Urothelium cell line (cell line): ENCODE measurements around the gene COL18A1.

Source experiments
- DNase-seq: peaks from one replicate; pipeline ENCODE4 v3.0.0; 2011; ENCODE audit warnings: low spot score, mixed read lengths
- FAIRE-seq: peaks from 2 replicates; lab custom pipeline; 2011; peaks lifted over from hg19 to GRCh38; lab: Jason Lieb, UNC

Gene COL18A1

DNA sequence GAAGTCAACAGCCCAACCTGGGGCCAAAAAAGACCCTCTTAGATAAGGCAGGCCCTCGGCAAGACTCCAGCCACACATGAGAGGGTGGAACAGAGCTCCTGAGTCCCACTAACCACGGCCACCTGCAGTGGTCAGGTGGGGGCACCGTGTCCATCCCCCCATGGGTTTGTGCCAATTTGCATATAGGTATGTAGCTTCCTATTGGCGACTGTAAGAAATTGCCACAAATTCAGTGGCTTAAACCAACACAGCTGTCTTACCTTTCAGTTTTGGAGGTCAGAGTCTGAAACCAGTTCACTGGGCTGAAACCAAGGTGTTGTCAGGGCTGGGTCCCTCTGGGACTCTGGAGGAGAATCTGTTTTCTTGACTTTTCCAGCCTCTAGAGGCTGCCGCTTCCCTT lies 59.3 kb downstream of the COL18A1 start:
- DNase-seq: no peak
- FAIRE-seq: no peak

DNA sequence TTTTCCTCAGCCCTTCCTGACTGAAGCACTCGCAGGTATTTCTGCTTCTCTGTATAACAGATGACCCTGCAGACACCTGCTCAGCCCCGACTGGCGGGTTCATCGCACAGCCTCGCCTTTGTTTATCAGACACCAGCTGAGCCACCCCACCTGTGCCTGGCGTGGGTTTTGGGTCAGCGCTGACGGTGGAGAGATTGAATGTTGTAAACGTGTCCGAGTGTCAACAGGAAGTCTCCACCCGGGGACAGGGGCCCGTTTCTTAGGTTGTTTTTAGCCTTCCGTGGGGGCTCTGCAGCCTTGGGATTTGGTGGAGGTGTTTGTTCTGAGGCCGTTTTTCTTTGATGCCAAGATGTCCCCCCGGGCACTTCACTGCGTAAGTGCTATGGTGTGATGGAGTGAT lies 60.1 kb downstream of the COL18A1 start:
- DNase-seq: no peak
- no peak for FAIRE-seq

DNA sequence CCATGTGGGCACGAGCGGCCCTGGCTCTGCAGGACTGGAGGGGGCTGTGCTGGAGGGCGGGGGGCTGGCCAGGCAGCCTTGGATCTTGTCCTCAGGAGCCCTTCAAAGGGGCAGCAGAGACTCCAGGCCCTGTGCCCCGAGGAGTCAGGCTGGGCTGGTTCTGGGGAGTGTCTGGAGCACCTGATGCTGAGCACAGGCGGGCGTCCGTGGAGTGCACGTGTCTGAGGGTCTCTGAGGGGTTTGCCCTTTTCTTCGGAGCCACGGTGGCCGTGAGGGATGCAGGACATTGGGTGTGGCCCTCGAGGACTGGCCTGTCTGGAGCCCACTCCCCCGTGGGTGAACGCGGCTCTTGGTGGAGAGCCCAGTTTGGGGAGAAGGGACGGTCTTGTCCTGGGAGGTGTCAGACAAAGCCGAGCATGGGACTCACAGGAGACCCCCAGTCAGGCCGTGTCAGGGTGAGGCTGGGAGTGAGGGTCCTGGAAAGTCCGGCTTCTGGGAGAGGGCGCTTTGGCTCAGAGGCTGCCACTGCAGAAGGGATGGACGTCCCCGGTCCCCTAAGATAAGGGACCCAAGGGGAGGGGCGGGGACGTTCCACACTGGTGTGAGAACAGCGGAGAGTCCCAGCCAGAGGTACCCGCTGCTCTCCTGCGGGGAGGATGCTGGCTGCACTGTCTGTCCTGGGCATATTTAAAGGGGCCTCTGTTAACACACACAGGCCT lies 60.8 kb downstream of the COL18A1 start:
- FAIRE-seq (no peak), DNase-seq (no peak)

DNA sequence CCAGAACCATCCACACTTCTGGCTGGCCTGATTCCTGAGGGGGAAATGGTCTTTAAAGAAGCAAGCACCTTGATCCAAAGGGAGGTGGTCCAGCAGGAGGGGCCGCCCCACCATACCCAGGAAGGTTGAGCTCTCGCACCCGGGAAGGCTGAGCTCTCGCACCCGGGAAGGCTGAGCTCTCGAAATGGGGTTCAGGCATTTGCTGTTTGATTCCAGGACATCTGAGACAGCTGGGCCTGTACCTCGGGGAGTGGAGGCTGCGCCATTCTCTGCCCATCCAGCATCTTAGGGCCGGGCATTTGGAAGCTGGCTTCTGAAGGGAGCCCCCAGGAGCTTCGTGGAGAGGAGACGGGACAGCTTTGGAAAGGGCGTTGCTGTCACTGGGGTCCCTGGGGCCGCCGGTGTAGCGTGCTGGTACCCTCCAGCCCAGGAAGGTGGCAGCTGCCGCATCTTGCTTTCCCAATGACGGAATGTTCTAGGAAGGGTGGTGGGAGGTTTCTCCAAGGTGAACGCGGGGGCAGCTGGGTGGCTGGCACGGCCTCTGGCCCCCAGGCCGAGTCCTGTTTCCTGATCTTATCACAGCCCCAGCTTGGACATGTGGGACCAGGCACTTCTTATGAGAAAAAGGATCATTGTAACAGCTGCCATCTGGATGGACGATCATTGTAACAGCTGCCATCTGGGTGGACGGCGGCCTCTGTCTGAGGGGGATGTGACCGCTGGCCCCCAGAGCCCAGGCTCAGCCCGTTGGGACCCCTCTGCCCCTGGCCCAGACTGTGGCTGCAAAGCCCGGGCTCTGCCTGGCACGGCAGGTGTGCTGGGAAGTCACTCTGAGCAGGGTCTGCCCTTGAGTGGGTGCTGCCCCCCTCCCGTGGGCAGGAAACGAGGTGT lies 61.6 kb downstream of the COL18A1 start:
- DNase-seq (no peak), FAIRE-seq (no peak)

DNA sequence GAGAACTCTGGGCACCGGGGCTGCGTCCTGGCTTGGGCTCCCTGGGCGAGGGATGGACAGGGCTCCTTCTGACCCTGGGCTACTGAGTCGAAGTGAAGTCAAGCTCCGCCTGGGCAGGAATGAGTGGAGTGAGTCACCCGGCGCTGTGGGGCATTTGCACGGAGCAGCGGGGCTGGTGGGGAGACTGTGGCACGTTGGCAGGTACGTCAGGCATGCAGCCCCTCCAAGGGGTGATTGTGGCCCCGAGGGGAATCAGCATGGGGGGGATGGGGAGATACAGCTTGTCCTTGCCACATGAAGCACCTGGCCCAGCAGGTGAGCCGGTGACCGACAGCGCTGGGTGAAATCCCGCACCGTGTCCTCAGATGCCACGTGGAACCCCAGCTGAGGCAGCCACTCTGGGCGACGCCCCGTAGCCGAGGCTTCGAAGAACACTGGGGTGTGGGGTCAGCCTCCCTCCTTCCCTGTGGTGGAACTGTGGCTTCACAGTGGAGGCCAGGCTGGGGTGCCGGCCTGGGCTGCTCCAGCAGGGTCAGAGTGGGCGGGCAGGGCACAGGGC lies 62.3 kb downstream of the COL18A1 start:
- DNase-seq: no peak
- no peak for FAIRE-seq

DNA sequence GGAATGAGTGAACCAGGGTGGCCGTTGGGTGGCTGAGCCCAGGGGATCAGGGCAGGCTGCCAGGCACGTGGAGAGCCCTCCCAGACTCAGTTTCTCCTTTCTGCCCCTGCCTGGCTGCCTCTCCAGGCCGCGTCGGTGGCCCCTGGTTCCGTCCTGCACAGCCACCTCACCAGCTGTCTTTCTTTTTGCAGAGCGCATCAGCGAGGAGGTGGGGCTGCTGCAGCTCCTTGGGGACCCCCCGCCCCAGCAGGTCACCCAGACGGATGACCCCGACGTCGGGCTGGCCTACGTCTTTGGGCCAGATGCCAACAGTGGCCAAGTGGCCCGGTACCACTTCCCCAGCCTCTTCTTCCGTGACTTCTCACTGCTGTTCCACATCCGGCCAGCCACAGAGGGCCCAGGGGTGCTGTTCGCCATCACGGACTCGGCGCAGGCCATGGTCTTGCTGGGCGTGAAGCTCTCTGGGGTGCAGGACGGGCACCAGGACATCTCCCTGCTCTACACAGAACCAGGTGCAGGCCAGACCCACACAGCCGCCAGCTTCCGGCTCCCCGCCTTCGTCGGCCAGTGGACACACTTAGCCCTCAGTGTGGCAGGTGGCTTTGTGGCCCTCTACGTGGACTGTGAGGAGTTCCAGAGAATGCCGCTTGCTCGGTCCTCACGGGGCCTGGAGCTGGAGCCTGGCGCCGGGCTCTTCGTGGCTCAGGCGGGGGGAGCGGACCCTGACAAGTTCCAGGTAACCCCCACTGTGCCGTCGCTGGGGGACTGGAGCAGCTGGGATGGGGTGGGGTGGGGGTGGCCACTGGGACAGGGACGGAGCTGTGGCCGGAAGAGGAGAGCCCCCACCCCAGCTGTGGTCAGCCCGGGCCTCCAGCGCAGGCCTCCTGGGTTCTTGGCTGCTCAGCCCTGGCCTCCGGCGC lies 63.3 kb downstream of the COL18A1 start:
- DNase-seq (no peak), FAIRE-seq (no peak)

DNA sequence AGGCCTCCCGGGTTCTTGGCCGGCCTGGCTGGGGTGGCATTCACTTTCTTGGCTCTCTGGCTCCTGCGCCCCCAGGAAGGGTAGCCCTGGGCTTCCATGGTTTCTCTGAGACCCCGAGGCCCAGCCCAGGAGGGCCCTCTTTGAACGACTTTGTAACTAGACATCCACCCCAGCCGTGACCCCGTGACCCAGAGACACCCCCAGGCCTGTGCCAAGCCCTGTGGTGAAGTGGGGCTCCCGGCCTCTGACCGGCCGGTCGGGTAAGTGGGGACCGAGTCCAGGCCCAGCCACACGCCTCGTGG lies 64.0 kb downstream of the COL18A1 start:
- no peak for DNase-seq

DNA sequence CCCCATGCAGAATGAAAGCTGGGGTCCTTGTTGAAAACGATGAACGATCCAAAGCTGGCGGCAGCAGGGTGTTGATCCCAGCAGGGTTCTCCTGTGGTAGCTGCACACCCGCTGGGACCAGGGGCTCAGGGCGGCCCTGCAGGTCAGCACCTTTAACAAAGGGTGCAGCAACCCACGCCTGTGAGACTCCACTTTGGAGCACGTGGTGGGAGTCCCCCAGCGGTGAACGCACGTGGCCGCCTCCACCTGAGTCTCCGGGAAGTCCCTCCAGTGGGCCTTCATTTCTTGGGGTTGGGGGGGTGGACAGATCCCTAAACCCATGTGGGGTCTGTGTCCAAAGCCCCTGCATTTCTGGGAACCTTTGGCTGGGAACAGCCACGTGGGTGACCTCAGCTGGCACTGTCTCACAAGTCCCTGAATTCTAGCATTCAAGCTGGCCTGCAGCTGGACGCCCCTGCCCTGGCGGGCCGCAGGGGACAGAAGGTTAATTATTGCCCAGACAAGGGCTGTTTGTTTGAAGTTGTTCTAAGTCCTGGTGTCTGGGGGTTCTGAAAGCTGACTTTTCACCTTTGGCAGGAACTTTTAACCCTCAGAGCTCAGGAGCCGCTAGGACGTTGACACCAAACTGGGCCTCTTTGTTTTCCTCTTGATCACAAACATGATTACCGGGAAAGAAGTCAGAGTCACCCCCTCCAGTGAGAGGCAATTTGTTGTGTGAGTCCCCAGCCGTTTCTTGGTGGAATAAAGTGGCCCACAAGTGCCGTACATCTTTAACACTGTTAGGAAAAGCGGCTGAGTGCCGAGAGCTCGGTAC lies 64.5 kb downstream of the COL18A1 start:
- FAIRE-seq (no peak), DNase-seq (no peak)

More for the DNA sequence above, 64.0 kb downstream of the COL18A1 start:
- no peak for FAIRE-seq

DNA sequence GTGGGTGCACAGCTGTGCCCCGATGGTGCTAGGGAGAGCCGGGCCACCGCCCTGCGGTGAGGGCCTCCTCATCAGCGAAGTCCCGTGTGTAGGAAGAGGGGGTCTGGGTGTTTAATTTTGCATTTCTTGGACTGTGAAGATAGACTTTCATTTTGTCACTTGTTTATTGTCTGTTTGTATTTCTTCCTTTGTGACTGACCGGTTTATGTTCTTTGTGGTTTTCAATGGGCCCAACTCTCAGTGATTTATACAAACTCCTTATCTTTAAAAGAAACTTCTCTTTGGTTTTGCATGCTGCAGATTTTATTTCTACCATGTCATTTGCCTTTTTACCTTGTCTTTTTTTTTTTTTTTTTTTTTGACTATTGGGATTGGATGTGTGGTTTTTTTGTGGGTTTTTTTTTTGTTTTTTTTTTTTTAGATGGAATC lies 65.1 kb downstream of the COL18A1 start:
- no peak for FAIRE-seq
- no peak for DNase-seq

DNA sequence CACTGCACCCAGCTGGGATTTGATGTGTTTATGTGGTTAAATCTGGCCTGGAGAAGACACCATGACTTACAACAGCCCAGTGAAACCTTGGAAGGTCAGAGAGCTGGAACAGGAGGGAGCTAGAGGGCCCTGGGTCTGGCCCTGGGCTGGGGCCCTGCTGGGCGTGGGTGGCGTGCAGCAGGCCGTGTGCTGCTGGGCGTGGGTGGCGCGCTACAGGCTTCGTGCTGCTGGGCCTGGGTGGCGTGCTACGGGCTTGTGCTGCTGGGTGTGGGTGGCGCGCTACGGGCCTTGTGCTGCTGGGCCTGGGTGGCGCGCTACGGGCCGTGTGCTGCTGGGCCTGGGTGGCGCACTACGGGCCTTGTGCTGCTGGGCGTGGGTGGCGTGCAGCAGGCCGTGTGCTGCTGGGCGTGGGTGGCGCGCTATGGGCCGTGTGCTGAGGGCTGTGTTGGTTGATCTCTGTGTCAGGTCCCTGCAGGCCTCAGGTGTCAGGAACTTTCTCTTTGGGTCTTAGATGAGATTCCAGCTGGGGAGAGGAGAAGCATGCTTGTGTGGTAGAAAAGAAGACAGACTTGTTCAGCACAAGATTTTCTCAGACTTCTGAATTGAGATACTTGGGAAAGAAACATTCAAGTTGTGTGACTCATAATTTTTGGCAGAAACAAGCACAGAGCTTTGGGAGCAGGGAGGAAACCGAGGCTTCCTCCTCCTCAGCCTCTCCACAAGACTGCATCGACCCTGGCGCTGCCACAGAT lies 66.0 kb downstream of the COL18A1 start:
- no peak for FAIRE-seq
- DNase-seq: peak; percentile 62

DNA sequence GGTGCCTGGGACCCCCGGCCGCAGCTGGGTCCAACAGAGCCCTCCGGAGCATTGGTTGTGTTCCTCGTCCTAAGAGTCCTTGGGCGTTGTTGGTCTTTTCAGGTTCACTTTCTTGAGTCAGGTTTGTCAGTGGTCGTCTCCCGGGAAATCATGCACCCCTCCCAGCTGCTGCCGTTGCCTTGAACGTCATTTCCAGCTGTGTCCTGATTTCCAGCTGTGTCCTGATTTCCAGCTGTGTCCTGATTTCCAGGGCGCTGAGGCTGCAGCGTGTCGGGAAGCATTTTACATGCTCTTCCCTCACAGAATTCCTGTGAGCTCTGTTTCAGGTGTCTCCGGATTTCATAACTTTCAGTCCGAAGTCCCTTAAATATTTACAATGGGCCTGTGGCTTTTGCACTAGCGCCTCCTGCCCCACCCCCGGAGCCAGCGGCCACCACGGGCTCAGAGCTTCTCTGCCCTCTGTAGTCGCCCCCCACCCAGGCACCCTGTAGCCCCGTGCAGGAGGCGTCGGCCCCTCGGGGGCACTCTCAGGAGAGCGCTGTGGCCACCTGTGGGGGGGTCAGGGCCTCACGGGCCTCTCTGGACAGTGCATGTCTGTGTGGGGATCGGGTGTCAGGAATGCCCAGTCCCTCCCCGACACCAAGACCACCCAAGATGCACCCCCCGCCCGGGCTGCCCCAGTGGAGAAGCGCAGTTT lies 66.7 kb downstream of the COL18A1 start:
- FAIRE-seq (no peak), DNase-seq (no peak)

DNA sequence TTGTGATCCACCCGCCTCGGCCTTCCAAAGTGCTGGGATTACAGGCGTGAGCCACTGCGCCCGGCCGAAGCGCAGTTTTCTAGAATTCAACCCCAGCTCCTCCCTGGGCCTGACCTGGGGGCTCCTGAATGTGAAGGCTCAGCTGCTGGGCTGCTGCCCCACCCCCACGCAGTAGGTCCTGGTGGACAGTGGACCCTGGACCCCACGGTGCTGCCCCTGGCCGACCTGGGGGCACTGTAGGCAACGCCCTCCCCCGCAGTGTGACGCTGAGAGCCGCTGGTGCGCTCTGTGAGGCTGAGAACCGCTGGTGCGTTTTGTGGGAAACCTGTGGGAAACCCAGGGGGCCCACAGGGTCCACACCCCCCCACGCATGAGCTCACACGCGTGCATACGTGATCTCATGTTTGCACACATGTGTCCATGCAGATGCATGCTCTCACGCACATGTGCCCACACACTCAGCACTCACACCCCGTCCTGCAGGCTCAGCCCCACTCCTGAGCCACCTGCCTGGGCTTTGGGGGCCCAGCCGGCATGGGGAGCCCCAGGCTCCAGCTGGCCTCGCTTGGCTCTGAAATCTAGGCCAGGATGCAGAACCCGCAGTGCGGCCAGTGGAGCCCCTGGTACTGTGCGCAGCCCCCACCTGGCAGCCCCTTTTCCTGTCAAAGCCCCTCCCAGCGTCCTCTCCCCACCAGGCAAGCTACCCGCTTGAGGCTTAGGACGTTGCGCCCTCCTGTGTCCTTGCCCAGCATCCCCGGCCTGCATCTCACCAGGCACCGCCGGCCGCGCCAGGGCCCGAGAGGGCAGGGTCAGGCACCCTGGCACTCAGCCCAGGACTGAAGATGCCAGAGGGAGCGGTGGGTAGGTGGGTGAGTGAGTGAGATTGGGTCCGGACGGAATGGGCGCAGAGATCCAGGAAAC lies 67.7 kb downstream of the COL18A1 start:
- DNase-seq (no peak), FAIRE-seq (no peak)

DNA sequence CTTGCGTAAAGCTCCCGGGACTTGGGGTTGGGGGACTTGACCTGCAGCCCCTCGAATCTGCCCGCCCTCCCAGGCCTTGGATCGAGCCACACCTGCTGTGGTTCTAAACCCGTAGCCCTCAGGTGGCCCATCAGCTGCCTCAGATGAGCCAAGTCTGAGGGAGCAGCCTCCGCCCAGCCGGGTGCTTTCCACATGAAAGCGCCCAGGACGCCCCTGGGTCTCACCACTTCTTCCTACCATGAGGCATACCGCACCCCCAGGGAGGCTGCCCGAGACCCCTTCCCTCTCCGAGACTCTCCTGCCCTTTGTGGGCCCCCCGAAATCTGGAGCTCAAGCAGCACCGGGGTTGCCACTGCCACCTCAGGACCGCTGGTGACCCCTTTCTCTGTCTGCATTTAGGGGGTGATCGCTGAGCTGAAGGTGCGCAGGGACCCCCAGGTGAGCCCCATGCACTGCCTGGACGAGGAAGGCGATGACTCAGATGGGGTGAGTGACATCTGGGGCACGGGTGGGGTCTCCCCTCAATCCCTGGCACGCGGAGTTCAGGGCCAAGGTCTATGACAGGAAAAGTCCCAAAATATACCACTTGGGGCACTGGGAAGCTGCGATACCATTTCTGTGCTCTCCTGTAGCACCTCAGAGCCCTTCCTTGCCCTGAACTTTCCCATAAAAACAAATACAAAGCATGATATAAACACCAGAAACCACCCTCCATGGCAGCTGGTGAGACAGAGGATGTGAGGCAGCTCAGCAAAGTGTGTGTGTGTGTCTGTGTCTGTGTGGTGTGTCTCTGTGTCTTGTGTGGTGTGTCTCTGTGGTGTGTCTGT lies 68.7 kb downstream of the COL18A1 start:
- DNase-seq (no peak), FAIRE-seq (no peak)

DNA sequence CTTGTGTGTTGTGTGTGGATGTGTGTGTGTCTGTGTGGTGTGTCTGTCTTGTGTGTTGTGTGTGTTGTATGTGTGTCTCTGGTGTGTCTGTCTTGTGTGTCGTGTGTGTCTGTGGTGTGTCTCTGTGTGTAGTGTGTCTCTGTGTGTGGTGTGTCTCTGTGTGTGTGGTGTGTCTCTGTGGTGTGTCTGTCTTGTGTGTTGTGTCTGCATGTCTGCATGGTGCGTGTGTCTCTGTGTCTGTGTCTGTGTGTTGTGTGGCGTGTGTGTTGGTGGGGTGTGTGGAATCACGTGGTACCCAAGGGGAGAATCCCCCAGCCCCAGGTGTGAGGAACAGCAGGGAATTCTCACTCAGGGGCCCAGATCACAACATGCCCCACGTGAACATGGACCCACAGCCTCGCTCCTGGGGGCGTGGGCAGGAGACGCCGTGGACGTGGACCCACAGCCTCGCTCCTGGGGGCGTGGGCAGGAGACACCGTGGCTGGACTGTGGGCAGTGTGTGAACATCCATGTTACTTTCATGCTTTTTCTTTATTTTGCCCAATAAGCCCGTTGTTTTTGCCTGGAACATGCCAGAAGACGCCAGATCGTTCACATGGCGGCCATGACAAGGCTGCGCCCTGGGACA lies 69.5 kb downstream of the COL18A1 start:
- no peak for DNase-seq
- FAIRE-seq: peak; percentile 93

DNA sequence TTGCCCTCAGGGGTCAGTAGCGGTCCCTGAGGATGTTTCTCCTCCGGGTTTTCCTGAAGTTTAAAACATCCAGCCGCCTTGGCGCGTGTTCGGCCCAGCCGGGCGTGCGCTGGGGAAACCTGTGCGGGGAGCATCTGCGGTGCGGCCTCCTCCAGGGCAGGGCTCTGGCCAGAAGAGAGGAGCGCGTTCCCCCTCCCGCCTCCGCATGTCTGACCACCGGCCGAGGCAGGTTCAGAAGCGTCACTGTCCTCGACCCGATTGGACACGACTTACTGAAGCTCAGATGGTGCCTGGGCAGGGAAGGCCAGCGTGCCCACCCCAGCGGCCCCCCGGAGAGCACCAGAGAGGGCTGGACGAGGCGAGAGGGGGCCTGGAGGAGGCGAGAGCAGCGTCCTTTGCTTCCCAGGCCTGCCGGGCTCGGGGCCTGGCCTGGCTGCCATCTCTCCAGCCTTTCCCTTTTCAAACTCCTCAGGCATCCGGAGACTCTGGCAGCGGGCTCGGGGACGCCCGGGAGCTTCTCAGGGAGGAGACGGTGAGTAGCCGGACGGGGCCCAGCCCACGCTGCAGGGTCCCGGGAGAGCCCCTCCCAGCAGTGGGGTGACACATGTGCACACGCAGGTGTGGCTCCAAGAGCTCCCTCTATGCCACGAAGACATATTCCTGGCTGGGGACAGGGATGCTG lies 70.2 kb downstream of the COL18A1 start:
- DNase-seq (no peak), FAIRE-seq (no peak)
